Endothelial cell of umbilical vein (primary cell): ENCODE data around the gene SPSB3. TPM values are rescaled to one million over a fixed set of nuclear protein-coding genes. Genes with fewer than 3 reads are reported as not detected.

ENCODE experiments used
- BruUV-seq: library from RNA; stranded (reverse); fragments of 400-500 nt; replicated peaks from 2 replicates; lab custom pipeline; 2021; lab: Mats Ljungman, UMichigan
- CTCF ChIA-PET: fragments of 300-600, 350-600 bp; sonication (Branson Sonifier 250); formaldehyde crosslinking; loops from one replicate; lab custom pipeline; 2021; ENCODE audit warnings: antibody characterized with exemption, inconsistent platforms; lab: Charles Lee
- POLR2A ChIA-PET: fragments of 300-600, 350-600 bp; sonication (Branson Sonifier 250); formaldehyde crosslinking; loops from one replicate; lab custom pipeline; 2021; ENCODE audit warnings: antibody characterized with exemption, inconsistent platforms; lab: Charles Lee
- DNase-seq: peaks from one replicate; pipeline ENCODE4 v3.0.0-alpha.2; 2011; ENCODE audit warnings: low read depth, low spot score
- FAIRE-seq: peaks from 2 replicates; lab custom pipeline; 2011; peaks lifted over from hg19 to GRCh38; lab: Jason Lieb, UNC
- H2AFZ ChIP-seq: 2 replicates; pipeline ENCODE4 v1.6.0; 2012; ENCODE audit warnings: low read depth, low read length, control low read depth, inconsistent platforms
- H3K27ac ChIP-seq: 2 replicates; pipeline ENCODE4 v1.5.1; 2011; ENCODE audit warnings: low read depth, mild to moderate bottlenecking, control low read depth, low read length, moderate library complexity; ENCODE audit not compliant: insufficient read depth
- H3K27me3 ChIP-seq, 2 experiments: 2 replicates each; pipeline versions ENCODE4 v1.6.0 to v1.6.1; 2011; ENCODE audit warnings: low read length in 2 of 2, mixed read lengths in 1 of 2; ENCODE audit not compliant: control insufficient read depth in 2 of 2, insufficient read depth in 2 of 2
- H3K36me3 ChIP-seq, 2 experiments: 2 replicates in 1 of 2; 3 replicates in 1 of 2; pipeline ENCODE4 v1.5.1; 2011; ENCODE audit warnings: low read length in 2 of 2, mild to moderate bottlenecking in 1 of 2, moderate library complexity in 1 of 2; ENCODE audit not compliant: control insufficient read depth in 2 of 2, insufficient read depth in 2 of 2; ENCODE audit errors: extremely low read depth in 1 of 2
- H3K4me1 ChIP-seq: 3 replicates; pipeline ENCODE4 v1.5.1; 2011; ENCODE audit warnings: mild to moderate bottlenecking, low read length; ENCODE audit not compliant: control insufficient read depth, insufficient read depth; ENCODE audit errors: extremely low read depth
- H3K4me2 ChIP-seq: 2 replicates; pipeline ENCODE4 v1.6.1; 2011; ENCODE audit warnings: low read length, control low read depth, mixed read lengths; ENCODE audit not compliant: insufficient read depth
- H3K4me3 ChIP-seq, 3 experiments: fragments of 200-600 bp in 1 of 3; sonication (generic), shearing (Covaris generic) in 1 of 3; replicated peaks in 1 of 3; 2 replicates each; pipeline ENCODE4 v1.5.1; 2011 to 2016; ENCODE audit warnings: control low read depth in 3 of 3, low read length in 3 of 3, mild to moderate bottlenecking in 2 of 3, inconsistent platforms in 1 of 3, low read depth in 1 of 3, moderate library complexity in 1 of 3; ENCODE audit not compliant: insufficient read depth in 1 of 3
- H3K79me2 ChIP-seq: 2 replicates; pipeline ENCODE4 v1.6.0; 2012; ENCODE audit warnings: low read length, inconsistent platforms; ENCODE audit not compliant: control insufficient read depth, insufficient read depth
- H3K9ac ChIP-seq: replicated peaks from 2 replicates; pipeline ENCODE3; 2011; ENCODE audit warnings: low read length, control low read depth; ENCODE audit not compliant: insufficient read depth; ENCODE audit errors: extremely low read depth
- H3K9me1 ChIP-seq: replicated peaks from 3 replicates; pipeline ENCODE4 v1.6.0; 2011; ENCODE audit warnings: mild to moderate bottlenecking, low read length; ENCODE audit not compliant: control insufficient read depth, insufficient read depth; ENCODE audit errors: extremely low read depth
- H3K9me3 ChIP-seq: replicated peaks from 2 replicates; pipeline ENCODE4 v1.5.1; 2012; ENCODE audit warnings: low read length, inconsistent platforms; ENCODE audit not compliant: control insufficient read depth, insufficient read depth
- H4K20me1 ChIP-seq: replicated peaks from 2 replicates; pipeline ENCODE3; 2011; ENCODE audit warnings: mild to moderate bottlenecking, low read length; ENCODE audit not compliant: control insufficient read depth, insufficient read depth; ENCODE audit errors: extremely low read depth
- CTCF ChIP-seq, 2 donors: IDR thresholded peaks; 1 replicate in 1 of 2; 2 replicates in 1 of 2; pipeline ENCODE4 v1.5.1; 2011; ENCODE audit warnings: low read length in 2 of 2, mild to moderate bottlenecking in 2 of 2, moderate library complexity in 2 of 2, control low read depth in 1 of 2, inconsistent platforms in 1 of 2, low read depth in 1 of 2; ENCODE audit not compliant: insufficient read depth in 1 of 2; ENCODE audit errors: extremely low read depth in 1 of 2
- EZH2 ChIP-seq: IDR thresholded peaks from 2 replicates; pipeline ENCODE4 v1.6.1; 2012; ENCODE audit warnings: borderline replicate concordance, low read depth, mild to moderate bottlenecking, moderate library complexity, low read length, inconsistent platforms; ENCODE audit not compliant: severe bottlenecking
- FOS ChIP-seq: IDR thresholded peaks from 2 replicates; pipeline ENCODE4 v1.6.1; 2011; ENCODE audit warnings: mild to moderate bottlenecking, low read length, moderate library complexity, borderline replicate concordance; ENCODE audit not compliant: insufficient read depth
- GATA2 ChIP-seq: IDR thresholded peaks from 2 replicates; pipeline ENCODE4 v1.7.0; 2011; ENCODE audit warnings: low read depth, mild to moderate bottlenecking, moderate library complexity, mixed read lengths, low read length; ENCODE audit not compliant: insufficient read length, insufficient read depth
- JUN ChIP-seq: IDR thresholded peaks from 2 replicates; pipeline ENCODE4 v1.6.1; 2011; ENCODE audit warnings: borderline replicate concordance, low read depth; ENCODE audit not compliant: insufficient read length, insufficient read depth
- MAX ChIP-seq: IDR thresholded peaks from 2 replicates; pipeline ENCODE4 v1.6.1; 2011; ENCODE audit not compliant: insufficient read depth, insufficient read length
- MYC ChIP-seq: IDR thresholded peaks from one replicate; pipeline ENCODE4 v1.6.1; 2011; ENCODE audit warnings: mild to moderate bottlenecking, low read depth, low read length
- POLR2A ChIP-seq: IDR thresholded peaks from 2 replicates; pipeline ENCODE4 v1.6.1; 2012; ENCODE audit warnings: low read depth, mild to moderate bottlenecking, control low read depth, low read length
- POLR2AphosphoS5 ChIP-seq: IDR thresholded peaks from 2 replicates; pipeline ENCODE4 v1.6.1; 2012; ENCODE audit warnings: low read depth, mild to moderate bottlenecking, control low read depth, low read length, moderate library complexity; ENCODE audit not compliant: insufficient read depth
- dilution Hi-C: fragments of 300-500 bp; cut with MboI; formaldehyde crosslinking; loops from one replicate; pipeline ENCODE4 v1.15.0; 2019; ENCODE audit warnings: low sequenced_read_pairs; ENCODE audit not compliant: extremely low pct_ligation_motif_present
- intact Hi-C: fragments of 100-400 bp; cut with micrococcal nuclease; formaldehyde crosslinking; loops from one replicate; pipeline ENCODE4 v1.10.0; 2022
- polyA plus RNA-seq, 4 experiments: library from polyadenylated mRNA; depleted of rRNA in 3 of 4; stranded (reverse) in 3 of 4; unstranded in 1 of 4; fragments of >200 nt; gene quantifications; 2 replicates each; pipeline versions ENCODE4 v1.2.1 to v1.2.3, GENCODE V29; 2011 to 2012; ENCODE audit warnings: missing spikeins in 1 of 4
- total RNA-seq: library from RNA; stranded (reverse); gene quantifications from 2 replicates; pipeline ENCODE4 v1.2.3, GENCODE V29; 2021

Gene SPSB3
- total and polyA plus RNA-seq, 2 donors (not counting 3 experiments of a cell fraction or from before 2014, with no cell fraction given): 39.0 to 86.2 TPM

GRCh38 chr16:1788095-1788707 lies 5.8 kb upstream of the SPSB3 start:
- ChIA-PET CTCF (no interaction called here), POLR2A (no interaction called here)
- H3K4me3 ChIP-seq: no peak overlapping the region
- dilution Hi-C loops: no loop called here
- H3K9me1 ChIP-seq: no peaks in the 10 kb centered on the region
- H2AFZ ChIP-seq: no peak overlapping the region
- BruUV-seq: no TSS peak
- H3K4me1 ChIP-seq: peaks cover 5% of the 10 kb centered on the region
- no peaks in the 10 kb centered on the region for H3K27me3 ChIP-seq
- H3K27ac ChIP-seq: no peak overlapping the region
- no peaks in the 10 kb centered on the region for H3K9me3 ChIP-seq
- H3K79me2 ChIP-seq: peaks cover 23% of the 10 kb centered on the region
- H3K4me2 ChIP-seq: no peak overlapping the region
- TF ChIP-seq POLR2AphosphoS5 (no peak), EZH2 (no peak), JUN (no peak), MAX (no peak), POLR2A (no peak), GATA2 (no peak), MYC (no peak), FOS (no peak), CTCF (IDR thresholded peaks at IDR 0.05; ENCODE audit: extremely low read depth in 1 of 2, insufficient read depth in 1 of 2, low read depth in 1 of 2, low read length in 2 of 2) (no peak)
- peaks cover 0 to 23% of the 10 kb centered on the region in 2 experiments for H3K36me3 ChIP-seq
- no peaks in the 10 kb centered on the region for H4K20me1 ChIP-seq
- no peak for FAIRE-seq
- intact Hi-C loops: loop anchor here (10.0 kb wide), 1 partner anchor 483 kb away; the partner anchor contains the start of gene UBE2I
- no peak for DNase-seq
- H3K9ac ChIP-seq: no peak overlapping the region
